ENCODE data around the gene MAP2K7.
A peak's percentile ranks its signal among the peaks of the same experiment; 100 is the strongest.
"Not testable (repeated sequence)": the region's sequence is repeated elsewhere in the genome, so short reads cannot be mapped to it uniquely, and the experiment has no call there.

MAP2K7 gene

DNA sequence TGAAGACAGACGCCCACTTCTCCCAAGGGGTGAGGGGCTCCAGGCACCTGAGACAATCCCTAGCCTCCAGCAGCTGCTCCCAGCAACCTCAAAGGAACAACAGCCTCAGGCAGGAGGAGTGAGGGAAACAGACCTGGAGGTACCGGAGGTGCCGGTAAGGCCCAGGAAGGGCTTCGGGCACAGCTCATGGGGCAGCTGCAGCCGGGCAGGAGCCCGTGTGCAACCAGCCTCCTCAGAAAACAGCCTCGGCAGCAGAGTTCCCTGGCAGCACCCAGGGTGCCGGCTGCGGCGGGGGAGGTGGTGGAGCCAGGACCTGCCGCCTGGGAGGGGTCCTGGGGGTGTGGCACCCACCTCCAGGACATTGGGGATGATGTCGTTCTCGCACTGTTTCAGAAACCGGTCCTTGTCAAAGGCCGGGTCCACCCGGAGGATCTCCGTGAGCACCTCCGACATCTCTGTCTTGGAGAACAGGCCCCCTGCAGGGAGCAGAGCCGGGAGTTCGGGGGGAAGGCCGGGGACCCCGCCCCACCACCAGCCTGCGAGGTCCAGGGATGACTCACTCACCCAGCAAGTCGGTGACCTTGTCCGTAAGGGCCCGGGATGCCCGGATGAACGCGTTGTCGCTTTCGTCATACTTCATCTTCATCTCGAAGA is 28.7 kb downstream of the MAP2K7 start:
- DNase-seq, result no peak

DNA sequence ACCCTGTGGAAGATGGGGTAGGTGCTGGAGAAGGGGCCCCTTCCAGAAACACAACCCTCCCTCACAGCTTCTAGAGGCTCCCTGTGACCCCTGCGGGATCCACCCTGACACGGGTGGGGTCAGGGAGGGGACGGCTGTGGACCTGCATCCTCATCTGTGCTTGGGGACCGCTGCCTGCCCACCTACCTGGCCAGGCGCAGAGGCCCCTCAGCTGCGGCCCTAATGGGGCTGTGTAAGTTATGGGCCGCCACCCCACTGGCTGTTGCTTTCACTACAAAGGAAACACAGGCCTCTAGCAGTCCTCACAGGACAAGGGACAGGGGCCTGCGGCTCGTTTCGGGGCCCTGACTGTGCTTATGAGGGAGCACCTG is 29.2 kb downstream of the MAP2K7 start:
- no peak for DNase-seq

DNA sequence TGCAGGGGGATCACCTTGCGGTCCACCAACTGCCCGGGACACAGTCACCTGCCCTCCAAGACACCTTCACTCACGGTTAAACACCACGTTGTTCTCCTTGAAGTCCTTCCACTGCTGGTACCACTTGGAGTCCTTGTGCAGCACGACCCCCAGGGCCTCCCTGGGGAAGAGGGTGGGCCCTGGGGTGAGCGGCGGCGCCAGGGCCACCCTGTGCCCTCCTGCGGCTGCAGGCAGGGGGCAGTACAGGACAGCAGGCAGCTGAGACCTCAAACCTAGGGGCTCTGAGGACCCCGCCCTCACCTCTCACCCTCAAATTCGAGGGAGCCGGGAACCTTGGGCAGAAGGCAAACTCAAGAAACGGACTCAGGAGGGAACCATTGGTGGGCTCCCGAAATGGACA is 29.7 kb downstream of the MAP2K7 start:
- DNase-seq, result no peak

DNA sequence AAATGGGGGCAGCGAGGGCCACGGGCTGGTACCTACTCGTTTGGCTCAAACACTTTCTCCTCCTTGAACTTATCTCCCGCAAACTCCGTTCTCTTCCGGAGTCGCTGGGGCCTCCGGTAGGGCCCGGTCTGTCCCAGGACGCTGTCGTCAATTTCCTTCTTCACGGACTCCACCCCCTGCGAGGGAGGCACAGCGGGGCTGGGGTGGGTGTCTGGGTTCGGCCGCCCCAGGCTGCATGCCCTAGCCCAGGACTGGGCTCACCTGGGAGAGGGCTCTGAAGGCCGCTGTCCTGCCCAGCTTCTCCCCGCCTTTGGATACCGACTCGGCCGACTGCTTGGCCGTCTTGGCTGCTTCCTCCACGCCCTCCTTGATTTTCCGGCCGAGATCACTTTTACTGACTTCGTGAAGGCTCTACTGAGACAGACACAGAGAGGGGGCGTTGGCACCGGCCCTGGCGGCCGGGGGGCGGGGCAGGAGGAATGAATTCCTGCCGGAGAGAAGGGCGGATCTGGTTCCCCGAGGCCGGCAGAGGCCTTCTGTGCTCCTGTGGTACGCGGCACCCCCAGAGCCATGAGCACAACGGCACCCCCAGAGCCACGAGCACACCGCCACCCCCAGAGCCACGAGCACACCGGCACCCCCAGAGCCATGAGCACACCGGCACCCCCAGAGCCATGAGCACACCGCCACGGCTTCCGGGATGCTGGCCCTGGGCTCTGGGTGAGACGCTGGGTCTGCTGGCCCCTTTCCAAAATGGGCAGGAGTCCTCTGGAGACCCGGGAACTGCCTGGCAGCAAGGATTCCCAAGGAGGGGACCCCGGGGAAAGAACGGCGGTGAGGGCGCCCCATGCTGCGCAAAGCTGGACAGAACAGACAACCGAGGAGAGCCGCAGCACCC is 30.4 kb downstream of the MAP2K7 start:
- DNase-seq, result no peak

DNA sequence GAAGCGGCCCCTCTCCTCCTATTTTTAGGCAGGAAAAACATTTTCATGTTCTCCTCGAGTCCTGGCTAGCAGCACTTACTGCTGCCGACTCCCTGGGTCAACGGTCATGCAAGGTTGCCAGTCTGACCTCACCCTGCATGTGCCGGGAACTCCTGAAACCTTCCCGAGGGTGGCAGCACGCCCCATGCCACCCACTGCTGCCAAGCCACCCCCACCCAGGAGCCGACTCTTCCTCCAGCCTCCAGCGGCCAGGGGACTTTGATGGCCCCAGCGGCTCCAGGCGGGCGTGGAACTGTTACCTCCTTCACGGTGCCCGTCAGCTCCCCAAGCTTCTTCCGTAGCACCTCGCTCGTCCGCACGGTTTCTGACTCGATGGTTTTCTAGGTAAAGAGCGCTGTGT is 31.1 kb downstream of the MAP2K7 start:
- no peak for DNase-seq

DNA sequence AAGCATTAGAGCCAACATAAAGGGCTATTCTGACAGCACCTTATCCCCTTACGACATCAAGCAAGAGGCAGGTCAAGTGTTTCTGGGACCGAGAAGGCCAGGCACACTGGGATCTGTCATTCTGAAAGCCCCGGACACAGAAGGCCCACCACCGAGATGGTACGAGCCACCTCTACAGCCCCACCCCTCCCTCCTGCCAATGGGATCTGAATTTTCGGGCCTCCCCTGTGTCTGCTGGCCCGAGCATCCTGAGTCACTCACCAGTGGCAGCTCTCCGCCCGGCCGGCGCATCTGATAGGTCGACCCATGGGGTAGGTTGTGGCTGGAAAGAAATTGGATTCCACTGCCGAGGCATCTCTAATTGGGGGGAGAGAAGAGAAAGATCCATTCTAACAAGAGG is 37.2 kb downstream of the MAP2K7 start:
- DNase-seq, result no peak

DNA sequence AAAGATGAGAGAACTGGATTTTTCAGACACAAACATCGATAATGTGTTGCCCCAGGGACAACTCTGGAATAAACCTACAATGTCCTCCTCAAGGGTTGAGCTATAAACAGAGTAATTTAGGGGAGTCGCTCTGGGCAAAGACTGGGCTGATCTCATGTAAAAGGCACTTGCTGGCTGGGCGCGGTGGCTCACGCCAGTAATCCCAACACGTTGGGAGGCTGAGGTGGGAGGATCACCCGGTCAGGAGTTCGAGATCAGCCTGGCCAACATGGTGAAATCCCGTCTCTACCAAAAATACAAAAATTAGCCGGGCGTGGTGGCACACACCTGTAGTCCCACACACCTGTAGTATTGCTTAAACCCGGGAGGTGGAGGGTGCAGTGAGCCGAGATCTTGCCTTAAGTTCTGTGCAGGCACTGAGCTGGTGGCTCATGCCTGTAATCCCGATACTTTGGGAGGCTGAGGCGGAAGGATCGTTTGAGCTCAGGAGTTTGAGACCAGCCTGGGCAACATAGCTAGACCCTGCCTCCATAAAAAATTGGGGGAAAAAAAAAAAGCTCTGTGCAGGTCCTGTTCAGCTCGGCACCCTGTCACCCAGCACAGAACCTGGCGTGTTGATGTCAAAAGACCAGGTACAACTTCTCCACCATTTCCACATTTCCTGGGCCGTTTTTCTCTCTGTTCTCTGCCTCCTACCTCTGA is 38.4 kb downstream of the MAP2K7 start:
- no peak for DNase-seq

DNA sequence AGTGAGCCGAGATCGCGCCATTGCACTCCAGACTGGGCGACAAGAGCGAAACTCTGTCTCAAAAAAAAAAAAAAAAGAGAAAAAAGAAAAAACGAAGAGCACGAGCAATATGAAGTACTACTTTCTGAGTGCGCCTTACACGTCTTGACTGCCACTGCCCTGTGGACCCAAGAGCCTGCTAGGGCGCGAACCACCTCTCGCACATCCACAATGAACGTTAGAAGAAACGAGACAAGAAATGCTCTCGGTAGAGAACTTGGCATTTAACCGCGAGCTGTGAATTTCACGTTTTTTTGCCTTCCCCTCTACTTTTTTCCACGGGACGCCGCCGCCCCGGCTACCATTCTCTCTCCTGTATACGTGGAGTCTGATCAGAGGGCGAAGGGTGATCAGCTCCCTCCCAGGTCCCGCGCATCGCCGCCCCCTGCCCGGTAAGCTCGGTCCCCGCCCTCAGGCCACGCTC is 39.3 kb downstream of the MAP2K7 start:
- DNase-seq, result no peak

DNA sequence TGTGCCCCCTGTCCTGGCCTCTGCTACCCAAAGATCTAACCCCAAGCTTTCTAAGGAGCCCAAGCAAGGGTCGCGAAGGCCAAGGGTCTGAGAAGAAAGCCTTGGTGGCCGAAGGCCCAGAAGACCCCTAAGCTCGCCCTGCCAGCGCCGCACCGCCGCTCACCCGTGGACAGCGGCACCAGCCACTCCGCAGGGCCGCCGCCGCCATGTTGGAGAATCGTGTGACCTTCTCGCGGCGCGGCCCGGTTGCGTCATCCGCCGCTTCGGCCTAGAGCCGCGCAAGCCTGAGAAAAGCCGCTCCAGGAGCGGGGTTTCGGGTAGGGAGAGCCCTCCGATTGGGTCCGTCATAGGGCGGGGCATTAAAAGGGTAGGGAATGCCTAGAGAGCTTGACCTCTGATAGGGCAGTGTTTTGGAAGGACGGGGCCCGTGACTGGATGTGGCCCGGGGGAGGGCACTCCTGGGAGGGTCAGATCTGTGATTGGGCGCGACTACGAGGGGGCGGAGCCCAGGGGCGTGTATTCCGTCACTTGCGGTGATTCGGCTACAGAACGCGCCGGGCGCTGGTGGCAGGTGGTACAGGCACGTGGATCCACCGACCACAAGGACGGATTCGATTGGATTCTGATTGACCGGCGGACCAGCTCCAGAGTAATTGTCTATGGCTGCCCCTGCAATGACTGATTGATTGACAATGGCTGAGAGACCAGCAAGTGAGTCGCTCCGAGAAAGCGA is 39.9 kb downstream of the MAP2K7 start, which contains the start of gene TIMM44:
Gene TIMM44, minus strand, starts transcription at position 223 of the 733 bp plus-strand sequence. Its CDS starts 15 bp downstream, at position 208.
- DNase-seq, result peak; percentile 100

DNA sequence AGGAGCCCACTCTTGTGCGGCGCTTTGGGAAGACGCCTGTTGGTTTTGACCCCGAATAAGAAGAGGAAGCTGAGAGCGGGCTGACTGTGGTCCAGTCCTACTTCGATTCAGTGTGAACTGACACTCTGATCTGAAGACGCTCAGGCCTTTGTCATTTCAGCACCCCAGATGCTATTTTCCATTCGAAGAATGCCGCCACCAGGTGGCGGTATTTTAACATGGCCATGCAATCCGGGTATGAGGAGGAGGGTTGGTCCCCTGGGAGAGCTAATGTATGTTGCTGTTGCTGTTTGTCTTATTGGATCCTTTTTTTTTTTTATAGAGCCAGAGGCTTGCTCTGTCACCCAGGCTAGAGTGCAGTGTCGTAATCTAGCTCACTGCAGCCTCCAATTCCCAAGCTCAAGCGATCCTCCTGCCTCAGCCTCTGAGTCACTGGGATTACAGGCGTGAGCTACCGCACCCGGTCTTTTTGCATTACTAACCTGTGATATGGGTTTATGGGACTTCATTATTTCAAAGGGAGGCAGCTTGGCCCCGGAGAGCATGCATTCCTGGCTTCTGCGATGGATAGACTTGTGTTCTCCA is 40.6 kb downstream of the MAP2K7 start:
- DNase-seq, result peak; percentile 89

DNA sequence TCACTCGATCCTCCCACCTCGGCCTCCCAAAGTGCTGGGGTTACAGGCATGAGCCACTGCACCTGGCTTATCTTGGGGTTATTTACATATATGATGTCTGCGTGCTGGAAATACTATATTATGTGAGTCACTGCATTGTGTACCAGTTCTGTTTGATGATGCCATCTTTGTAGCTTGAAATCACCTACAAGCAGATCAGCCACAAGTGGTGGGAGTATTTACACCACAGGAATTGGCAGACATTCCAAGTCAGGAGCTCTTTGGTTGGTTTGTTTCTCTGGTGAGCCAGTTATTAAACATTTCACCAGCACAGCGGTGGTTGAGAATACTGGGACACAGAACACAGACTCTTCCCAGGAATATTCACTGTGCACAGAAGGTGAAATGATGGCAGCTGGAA is 44.3 kb downstream of the MAP2K7 start:
- no peak for DNase-seq

DNA sequence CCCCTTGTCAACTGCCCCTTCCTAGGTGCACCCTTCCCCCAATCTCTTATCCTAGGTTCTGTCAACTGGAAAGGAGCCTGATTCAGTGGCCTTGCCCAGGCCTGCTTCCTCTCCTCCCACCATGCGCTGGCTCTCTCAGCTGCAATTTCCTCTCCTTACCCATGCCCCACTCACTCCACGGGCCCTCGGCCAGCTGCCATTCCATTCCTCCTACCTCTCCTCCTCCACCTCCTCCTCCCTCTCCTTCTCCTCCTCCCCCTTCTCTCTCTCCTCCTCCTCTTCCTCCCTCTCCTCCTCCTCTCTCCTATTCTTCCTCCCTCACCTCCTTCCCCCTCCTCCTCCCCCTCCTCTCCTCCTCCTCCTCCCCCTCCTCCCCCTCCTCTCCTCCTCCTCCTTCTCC is 49.4 kb downstream of the MAP2K7 start:
- DNase-seq, result no peak

DNA sequence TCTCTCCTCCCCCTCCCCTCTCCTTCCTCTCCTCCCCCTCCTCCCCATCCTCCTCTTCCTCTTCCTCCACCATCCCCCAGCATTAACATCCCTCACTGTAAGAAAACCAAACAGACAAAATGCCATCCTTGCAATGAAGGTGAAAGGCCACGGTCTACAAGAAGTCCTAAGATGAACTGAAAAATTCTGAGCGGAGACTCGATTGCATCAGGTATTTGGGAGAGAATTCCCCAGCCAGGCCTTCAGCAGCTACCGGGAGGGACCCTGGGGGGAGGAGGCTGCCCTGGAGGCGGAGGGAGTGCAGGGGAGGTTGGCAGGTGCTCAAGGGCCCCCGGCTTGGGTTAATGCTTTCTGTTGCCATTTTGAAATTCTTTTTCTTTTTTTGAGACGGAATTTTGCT is 49.9 kb downstream of the MAP2K7 start:
- no peak for DNase-seq

DNA sequence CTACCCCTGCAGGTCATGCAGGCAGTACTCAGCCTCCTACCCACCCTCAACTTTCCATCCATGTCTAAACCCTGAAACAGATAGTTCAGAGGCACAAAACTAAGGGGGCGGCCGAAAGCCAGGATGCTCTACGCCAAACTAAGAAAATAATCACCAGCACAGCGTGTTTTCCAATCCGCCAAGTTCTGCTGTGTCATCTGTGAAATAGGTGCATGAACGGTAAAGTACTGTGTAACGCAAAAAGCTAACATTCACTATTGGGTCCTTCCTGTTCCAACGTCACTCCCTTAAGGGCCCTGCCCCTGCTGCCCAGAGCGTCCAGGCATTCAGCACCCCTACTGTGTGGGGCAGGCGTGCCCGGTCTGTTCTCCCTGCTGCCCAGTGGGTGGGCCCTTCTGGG is 52.0 kb downstream of the MAP2K7 start:
- no peak for DNase-seq

DNA sequence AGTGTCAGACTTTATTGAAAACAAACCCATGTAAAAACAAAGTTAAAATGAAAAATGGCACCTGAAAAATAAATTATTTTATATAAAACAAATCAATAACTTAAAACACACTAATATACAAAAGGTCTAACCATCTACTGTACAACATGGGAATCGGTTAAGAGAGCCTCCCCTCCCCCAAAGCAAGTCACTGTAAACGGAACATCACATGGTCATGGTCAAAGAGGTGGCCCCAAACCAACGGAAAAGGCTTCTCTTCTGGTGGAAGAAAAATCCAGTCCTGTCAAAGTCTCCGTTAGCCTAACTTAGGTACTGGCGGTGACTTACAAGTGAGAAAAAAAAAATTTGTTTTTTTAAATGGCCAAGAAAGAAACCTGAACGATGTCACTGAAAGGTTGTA is 55.5 kb downstream of the MAP2K7 start:
- no peak for DNase-seq

DNA sequence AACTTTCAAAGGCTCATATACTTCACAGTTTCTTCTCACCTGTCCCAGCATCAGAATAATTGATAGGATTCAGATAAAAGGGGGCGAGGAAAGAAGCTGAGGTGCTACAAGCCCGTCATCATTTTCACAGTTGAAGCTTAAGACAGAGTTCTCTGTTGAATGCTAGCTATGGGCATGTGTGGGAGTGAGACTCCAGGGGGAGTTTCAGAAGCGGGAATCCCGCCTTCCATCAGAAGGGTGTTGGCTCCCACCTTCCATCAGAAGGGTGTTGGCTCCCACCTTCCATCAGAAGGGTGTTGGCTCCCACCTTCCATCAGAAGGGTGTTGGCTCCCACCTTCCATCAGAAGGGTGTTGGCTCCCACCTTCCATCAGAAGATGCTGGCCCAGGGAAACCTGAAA is 57.4 kb downstream of the MAP2K7 start:
- not testable (repeated sequence) for DNase-seq

DNA sequence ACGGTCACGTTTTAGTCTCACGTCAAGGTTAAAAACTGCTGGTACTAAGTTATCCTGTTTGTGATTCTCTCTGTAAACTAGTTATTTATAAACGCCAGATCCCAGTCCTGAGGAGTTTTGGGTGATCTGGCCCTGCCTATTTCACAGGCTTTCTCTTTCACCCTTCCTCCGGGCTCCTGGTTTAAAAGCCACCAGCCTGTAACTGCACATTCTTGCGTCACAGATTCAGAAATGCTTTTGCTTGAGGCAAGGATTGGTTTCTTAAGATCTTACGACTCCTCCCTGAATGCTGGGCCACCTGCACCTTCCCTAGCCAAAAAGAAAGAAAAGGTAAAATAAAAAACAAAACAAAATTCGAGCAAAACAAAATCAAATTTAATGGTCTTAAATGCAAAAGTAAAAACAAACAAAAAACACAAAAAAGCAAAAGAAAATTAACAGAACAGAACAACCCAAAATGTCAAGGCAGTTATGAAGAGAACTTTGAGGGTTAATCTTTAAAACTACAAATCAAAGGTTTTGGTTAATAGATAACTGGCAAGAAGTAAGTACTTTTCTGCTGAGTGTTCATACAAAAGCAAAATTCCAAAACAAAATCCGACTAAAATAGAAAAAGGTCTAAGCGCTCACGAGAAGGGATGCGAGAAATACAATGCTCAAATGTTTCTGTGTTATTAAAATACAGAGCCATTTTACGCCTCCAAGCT is 58.4 kb downstream of the MAP2K7 start:
- no peak for DNase-seq

DNA sequence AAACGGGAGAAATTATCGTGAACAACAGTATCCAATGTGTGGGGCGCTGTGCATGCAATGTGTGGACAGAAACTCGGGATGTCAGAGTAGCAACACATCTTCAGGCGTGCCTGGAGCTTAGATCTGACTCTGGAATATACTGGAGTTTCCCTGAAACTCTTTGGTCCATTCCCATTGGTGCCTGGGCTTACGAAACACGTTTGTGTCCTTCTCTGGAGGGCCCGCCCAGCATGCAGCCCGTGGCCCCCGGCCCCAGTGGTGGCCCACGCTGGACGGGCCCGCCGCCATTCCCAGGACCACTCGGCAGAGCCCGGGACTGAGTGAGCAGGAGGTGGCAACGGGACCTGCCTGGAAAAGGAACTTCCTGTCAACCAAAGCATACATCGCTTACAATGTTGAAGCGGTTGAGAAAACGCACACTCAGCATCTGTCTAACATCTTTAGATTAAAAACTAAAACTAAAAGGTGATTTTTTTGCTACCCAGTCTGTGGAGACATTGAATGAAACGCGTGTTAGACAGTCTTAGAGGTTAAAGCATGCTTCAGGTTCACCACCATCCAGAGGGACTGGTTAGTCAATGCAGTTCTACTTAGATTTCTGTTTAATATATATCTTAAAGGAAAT is 59.1 kb downstream of the MAP2K7 start:
- no peak for DNase-seq

DNA sequence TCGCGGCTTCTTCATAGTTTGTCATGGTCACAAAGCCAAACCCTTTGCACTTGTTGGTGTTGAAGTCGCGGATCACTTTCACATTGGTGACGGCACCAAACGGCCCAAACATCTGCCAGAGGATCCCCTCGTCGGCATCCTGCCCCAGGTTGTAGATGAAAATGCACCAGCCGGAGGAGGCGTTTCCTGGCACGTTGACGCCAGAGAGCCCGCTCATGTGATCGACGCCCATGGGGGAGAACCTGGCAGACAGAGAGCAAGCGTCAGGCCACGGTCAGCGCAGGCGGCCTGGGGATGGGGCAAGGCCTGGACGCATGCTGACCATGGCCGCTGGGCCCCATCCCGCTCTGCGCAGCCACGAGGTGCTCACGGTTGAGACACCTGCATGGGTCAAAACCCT is 59.9 kb downstream of the MAP2K7 start:
- no peak for DNase-seq

All from activated CD4-positive, alpha-beta T cell treated with anti-CD3 and anti-CD28 coated beads, Interleukin-2, amount 50 U/mL, for 16 hours (primary cell).